HG02852 (cell line): ENCODE data around the gene LSM4.

Source experiments
- ATAC-seq: cut with Tn5 transposase; IDR thresholded peaks from one replicate; pipeline ENCODE4 v1.9.1; 2021; ENCODE audit warnings: mild to moderate bottlenecking, moderate library complexity; ENCODE audit not compliant: unreplicated experiment

LSM4 gene

GRCh38 chr19:18279516-18280246 is 43.2 kb downstream of the LSM4 start:
- no peak for ATAC-seq

DNA sequence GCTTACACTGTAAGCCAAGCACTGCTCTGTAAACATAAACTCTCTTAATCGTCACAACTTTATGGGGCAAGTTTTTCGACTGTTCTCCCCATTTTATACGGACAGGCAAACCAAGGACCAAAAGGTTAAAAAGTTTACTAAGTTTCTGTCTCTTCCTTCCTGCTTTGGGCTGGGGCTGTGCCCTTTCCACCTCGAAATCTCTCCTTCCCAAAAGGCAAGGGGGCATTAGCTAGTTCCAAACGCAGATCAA is 43.7 kb downstream of the LSM4 start:
- no peak for ATAC-seq

DNA sequence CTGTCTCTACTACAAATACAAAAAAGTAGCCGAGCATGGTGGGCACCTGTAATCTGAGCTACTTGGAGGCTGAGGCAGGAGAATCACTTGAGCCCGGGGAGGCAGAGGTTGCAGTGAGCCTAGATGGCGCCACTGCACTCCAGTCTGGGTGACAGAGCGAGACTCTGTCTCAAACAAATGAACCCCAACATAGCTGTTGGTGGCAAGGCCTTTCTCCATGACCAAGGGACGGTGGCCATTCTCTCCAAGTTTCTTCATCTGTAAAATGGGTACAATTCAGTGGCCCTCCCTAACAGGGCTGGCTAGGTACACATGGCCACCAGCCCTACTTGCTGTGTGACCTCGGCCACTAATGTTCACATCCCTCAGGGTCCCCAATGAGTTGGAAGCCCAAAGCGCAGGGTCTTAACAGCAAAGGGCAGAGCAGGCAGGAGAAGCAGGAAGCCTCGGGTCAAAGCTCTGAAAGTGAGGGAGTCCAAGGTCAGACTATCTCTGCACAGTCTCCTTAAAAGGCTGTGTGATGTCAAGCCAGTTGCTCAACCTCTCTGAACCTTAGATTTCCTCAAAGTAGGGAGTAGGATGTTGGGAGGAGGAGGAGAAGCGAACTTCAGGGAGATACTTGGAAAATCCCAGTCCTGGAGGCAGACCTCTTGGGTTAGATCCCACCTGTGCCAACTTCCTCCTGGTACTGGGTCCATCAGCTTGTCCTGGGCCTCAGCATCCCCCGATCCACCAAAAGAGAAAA is 44.2 kb downstream of the LSM4 start:
- ATAC-seq = no peak

DNA sequence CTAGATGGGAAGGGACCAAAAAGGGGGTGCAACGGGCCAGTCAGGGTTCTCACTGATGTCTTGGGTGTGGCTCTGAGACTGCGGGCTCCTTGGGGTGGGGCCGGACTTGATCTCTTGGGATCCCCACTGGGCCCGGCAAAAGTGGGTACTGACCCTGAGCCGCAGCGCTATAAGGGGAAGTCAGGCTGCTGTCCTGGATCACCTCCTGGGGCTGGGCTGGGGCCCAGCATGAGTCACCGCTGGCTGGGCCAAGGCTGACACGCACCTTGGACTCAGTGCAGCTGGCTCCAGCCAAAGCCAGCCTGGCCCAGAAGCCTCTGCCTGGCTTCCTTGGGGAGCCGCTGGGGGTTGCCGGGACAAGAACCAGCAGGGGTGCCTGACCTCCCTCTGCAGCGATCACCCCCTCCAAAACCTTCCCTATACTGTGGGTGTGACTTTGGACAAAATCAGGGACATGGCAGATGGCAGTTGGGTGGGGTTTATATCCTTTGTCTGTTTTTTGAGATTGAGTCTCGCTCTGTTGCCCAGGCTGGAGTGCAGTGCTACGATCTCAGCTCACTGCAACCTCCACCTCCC is 48.0 kb downstream of the LSM4 start:
- no peak for ATAC-seq

GRCh38 chr19:18274219-18274780 is 48.6 kb downstream of the LSM4 start, which contains the start of gene IQCN:
Gene IQCN, minus strand, starts transcription at chr19:18274452. Its CDS starts 4,974 bp downstream, at chr19:18269478.
- ATAC-seq = no peak

DNA sequence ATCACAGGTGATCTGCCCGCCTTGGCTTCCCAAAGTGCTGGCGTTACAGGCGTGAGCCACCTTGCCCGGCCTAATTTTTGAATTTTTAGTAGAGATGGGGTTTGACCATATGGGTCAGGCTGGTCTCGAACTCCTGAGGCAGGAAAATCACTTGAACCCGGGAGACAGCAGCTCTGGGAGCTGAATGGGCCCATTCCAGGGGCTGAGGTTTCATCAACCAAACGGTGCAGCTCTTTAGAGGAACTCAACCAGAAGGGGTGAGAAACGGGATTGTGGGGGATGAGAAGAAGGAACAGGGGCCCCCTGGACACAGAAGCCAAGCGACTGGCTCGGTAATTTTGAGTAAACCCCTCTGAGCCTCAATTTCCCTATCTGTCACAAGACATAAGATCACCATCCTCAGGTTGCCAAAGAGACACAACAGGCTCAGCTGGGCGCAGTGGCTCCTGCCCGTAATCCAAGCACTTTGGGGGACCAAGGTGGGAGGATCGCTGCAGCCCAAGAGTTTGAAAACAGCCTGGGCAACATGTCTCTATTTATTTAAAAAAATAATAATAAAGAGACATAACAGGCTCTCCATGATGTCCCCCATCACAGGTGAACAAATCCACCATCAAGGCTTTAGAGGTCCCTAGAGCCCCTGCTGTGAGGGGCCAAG is 49.2 kb downstream of the LSM4 start:
- no peak for ATAC-seq

- no peak for ATAC-seq
These were observed 51.4 kb downstream of the LSM4 start for GRCh38 chr19:18271433-18271841.

- no peak for ATAC-seq
These were observed 52.5 kb downstream of the LSM4 start for GRCh38 chr19:18270326-18270725.

DNA sequence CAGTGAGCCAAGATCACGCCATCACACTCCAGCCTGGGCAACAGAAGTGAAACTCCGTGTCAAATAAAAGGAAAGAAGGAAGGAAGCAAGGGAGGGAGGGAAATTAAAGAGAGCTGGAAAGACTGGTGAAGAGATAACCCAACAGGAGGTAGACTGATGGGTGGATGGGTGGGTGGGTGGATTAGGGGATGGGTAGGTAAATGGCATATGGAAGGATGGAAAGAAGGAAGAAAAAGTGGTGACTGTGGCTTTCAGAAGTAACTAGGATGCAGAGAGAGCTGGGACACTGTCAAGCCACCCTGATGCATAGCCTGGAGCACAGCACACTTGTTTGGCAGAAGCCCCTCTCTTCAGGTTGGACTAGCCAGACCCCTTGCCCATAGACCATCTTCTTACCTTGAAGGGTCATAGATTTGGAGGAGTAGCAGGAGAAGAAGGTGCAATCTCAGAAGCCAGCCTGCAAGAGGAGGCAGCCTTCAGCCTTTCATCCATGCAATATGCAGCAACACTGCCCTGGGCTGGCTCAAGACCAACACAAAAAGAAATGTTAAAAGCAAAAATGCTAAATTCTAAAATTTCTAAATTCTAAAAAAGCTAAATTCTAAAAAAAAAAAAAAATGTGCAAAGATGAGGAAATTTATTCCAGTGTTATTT is 53.7 kb downstream of the LSM4 start:
- no peak for ATAC-seq

DNA sequence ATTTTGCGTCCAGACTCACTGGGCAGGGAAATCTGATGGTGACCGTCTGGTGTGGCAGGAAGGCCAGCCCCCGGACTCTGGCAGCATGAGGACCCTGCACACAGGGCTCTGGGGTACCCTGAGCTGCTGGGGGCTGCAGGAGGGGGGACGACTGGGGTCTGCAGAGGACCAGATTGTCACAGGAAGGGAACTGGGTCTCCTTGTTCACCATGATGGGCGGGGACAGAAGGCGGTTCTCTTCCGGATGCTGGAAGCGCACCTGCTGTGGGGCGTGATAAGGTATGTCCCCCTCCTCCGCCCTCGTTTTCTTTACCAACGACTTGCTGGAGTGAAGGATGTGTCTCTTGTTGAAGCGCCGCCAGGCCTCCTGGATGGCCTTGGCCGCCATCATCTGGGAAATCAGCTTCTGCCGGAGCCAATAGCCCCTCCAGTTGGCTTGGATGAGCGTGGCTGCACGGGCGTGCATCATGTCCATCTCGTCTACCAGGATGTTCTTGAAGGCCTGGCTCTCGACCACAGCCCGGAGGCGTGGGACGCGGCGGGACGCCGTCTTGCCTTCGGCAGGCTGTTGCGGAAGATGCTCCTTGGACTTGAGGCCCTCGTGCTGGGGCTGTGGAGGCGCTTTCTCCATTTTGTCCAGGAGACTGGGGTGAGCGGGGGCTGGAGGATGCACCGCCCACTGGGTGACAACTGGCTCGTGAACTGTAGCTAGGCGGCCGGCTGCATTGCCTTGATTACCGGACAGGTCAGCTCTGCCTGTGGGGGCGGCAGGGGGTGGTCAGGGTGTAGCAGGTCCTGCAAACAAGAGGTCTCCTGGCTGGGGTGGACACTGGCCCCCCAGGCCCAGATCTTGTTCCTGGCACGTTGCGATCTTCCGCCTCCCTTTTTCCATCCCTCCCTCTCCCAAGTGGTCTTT is 55.8 kb downstream of the LSM4 start:
- ATAC-seq = no peak

- no peak for ATAC-seq
These were observed 57.3 kb downstream of the LSM4 start for GRCh38 chr19:18265582-18265981.

GRCh38 chr19:18264971-18265540 is 57.8 kb downstream of the LSM4 start:
- ATAC-seq = no peak

- no peak for ATAC-seq
These were observed 58.6 kb downstream of the LSM4 start for GRCh38 chr19:18264137-18264854.

DNA sequence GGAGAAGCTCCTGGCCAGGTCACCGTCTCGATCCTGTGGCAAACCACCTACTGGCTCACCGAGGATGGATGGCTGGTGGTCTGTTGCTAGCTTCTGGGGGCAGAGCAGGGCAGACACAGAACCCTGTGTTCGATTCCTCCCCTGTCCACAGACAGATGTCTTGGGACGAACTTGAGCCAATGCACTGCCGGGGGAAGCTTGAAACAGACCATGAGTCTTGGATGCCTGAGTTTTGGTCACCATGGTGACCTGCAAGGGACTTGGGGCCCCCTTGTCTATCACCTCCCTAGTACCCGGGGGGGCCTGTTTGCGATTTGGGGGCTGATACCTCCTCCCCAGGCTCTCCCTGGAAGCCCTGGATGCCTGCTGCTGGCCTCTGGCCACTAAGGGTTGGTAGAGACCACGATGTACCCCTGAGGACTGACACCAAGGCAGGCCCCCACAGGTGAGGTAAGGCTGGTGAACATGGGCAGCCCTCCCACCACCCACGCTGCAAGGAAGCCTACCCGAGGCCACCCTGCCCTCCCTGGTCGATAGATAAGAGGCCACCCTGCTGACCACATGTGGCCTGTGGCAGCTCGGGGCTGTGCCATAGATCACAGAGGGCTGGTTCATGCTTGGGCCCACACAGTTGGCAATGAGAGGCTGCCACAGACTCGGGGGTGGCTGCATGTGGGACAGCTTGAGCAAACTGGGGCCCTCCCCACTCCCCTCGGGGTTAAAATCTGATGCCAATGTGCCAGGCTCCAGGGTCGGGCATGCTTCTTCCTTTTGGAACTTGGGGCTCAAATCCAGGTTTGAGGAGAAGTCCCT is 59.3 kb downstream of the LSM4 start:
- ATAC-seq = no peak

GRCh38 chr19:18262917-18263316 is 60.0 kb downstream of the LSM4 start:
- ATAC-seq = no peak

- no peak for ATAC-seq
These were observed 60.7 kb downstream of the LSM4 start for GRCh38 chr19:18262144-18262543.

- ATAC-seq = no peak
These were observed 61.4 kb downstream of the LSM4 start for GRCh38 chr19:18261474-18261873.

- no peak for ATAC-seq
These were observed 63.0 kb downstream of the LSM4 start for GRCh38 chr19:18259893-18260292.
